Measurements from ENCODE around the gene FHIT.
"Not testable (repeated sequence)": the region's sequence is repeated elsewhere in the genome, so short reads cannot be mapped to it uniquely, and the experiment has no call there.

The FHIT gene

DNA sequence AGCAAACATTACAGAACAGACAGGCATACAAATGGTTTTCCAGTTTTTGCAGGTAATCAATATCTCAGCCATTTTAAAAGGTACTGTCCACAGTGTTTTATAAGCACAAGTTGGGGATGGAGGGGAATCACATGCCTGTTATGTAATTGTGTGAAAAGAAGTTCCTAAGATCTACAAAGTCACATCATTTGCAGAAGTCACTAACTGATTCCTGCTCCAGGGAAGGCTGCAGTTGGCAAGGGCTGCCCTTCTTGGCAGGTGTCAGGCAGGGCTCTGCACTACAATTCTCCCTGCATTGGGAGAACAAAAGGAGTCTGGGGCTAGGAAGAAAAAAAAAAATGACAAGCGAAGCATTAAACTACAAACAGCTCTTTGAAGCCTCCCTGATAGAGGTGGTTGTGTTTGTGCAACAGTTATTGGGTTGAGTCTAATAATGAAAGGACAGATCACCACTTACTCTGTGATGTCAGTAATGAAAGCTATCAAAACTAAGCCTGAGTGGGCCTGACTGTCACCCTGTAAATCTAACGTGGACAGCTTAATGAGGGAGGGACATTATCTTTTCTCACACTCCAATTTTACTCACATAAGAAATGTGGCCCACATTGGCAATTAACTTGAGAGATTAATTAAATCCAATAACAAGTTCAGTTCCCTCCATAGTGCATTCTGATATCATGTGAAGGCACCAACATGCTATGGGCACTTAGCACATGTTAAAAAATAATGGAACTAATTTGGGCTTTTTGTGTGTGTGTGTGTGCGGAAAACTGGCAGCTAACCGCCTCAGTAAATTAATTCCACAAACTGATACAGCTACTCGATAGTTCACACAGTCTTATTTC, 242.9 kb downstream of the FHIT start:
- in situ Hi-C loops (cut with MboI; ENCODE audit: low sequenced_read_pairs), result no loop called here

DNA sequence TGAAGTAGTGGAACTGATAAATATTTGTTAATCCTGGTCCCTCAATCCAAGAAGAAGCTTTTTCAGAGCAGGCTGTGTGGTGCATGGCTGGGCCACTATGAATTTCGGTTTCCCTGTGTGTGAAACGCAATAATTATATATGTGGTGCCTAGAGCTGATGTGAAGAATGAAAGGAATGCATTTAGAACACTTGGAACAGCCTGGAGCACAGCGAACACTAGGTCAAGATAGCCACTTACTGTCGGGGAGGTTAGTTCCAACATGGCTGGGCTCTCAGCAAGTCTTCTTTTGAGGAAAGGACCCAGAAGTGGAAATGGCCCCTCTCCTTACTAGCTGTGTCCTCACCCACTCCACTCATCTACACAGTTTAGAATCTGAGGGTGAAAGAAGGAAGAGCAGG, 245.7 kb downstream of the FHIT start:
- in situ Hi-C loops (cut with MboI; ENCODE audit: low sequenced_read_pairs), result no loop called here

DNA sequence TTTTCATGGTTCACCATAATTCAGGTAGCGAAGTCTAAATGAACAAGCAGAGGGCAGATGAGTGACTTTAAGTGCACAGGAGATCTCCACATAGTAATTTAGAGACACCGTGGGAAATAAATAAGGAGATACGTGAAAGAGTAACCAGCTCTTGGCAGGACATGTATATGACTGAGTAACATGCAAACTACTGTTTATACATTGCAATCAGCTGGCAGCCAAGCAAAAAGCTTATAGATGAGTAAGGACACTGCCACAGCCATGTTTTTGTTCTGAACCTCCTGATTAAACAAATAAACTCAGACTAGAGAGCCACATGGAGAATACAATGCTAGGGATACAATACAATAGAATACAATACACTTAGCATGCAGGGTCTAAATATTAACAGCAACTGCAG, 252.4 kb downstream of the FHIT start:
- in situ Hi-C loops (cut with MboI; ENCODE audit: low sequenced_read_pairs), result no loop called here

DNA sequence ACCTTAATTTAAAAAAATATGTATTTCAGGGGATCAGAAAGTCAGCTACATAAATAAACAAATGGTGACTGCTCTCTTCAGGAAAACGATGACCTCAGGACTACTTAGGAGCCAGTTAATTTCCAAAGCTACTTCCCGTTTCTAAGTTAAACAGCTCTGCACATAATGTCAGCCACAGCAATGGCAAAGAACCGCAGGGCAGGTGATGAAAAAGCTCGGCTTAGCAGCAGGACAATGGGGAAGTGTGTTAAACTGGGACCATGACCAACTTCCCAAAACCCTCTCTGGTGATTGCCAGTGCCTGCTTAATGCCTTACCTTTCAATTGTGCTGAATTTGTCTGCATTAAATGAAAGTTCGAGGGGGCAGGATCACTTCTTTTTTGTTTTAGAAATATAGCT, 258.9 kb downstream of the FHIT start:
- in situ Hi-C loops (cut with MboI; ENCODE audit: low sequenced_read_pairs), result no loop called here

DNA sequence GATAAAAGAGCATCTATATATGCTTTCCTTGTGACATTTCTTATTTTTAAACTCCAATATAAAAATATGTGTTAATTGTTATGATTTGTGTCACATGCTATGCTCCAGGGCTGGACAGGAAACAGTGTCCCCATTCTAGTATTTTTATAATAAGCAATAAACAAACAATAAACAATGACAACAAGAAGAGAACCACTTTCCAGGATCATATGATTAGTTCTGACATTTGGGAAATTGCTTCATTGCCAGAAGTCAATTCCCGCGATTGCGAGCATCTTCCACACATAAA, 260.9 kb downstream of the FHIT start:
- in situ Hi-C loops (cut with MboI; ENCODE audit: low sequenced_read_pairs), result no loop called here

DNA sequence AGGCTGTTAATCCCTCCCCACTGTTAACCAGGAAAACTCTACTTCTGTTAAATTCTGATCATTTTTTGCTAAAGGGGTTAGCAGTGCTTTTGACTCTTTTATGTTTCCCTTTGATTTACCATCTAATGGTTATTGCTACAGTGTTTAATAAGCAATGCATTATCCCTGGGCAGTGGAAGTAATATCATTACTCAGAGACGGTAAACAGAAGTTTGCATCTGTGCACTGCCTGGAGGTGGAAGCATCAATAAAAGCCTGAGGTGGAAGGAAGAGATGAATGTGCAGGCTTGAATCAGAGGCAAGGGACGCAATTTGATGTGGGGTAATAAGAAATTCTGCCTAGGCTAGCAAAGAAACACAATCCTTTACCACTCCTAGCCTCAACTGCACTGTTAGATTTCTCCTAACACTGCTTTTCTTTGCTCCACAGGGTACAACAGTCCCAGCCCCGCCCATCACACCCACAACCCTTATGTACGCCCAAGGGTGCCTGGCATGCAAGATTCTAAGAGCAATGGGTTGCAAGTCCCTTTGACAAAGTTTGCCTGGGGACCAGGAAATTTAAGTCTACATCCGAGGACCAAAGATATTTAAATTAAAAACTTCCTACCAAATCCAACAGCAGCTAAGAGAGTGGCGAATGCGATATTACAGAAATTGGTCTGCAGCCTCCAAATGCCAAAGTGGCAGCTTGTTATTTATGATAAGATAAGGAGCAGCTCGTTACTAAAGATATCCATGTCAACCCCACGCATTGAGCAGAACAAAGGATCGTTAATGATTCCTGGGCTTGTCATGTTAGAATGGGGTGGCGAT, 261.4 kb downstream of the FHIT start:
- in situ Hi-C loops (cut with MboI; ENCODE audit: low sequenced_read_pairs), result no loop called here

DNA sequence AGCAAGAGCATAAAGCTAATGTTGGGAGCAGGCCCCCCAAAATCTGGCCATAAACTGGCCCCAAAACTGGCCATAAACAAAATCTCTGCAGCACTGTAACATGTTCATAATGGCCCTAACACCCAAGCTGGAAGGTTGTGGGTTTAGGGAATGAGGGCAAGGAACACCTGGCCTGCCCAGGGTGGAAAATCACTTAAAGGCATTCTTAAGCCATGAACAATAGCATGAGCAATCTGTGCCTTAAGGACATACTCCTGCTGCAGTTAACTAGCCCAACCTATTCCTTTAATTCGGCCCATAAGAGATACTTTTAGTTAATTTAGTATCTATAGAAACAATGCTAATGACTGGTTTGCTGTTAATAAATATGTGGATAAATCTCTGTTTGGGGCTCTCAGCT, 264.1 kb downstream of the FHIT start:
- in situ Hi-C loops (cut with MboI; ENCODE audit: low sequenced_read_pairs), result not testable (repeated sequence)

DNA sequence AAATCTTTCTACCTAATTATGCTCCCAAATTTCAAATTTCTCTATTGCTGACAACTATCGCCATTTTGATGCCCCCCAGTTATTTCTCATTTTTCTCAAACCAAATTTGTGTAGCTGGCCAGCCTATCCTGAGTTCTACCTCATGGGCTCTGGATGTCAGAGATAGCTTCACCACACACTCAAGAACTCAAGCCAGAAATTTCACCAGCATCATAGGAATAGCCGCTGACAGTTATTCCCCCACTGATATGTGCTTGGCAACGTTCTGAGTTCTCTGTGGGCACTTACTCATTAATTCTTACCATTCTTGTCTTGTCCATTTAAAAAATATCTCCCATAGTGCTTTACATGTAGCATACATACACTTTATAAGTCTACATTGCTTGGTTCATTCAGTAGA, 264.7 kb downstream of the FHIT start:
- in situ Hi-C loops (cut with MboI; ENCODE audit: low sequenced_read_pairs), result no loop called here

DNA sequence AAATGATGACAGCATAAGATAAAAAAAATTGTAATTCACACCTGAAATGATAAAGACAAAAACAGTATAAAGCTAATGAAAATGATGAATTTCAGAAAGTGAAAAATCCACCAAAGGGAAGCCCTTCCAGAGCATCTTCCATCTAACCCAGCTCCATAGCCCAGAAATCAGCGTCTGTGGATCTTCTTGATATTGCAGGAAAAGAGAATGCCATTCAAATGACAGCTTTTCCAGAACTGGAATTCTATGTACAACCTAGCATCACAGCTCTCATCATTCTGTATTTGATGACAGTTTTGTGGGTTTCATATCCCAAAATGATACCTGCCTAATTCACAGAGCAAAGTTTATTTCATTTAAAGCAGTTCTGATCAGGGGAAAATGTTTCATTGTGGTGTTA, 267.3 kb downstream of the FHIT start:
- in situ Hi-C loops (cut with MboI; ENCODE audit: low sequenced_read_pairs), result no loop called here

DNA sequence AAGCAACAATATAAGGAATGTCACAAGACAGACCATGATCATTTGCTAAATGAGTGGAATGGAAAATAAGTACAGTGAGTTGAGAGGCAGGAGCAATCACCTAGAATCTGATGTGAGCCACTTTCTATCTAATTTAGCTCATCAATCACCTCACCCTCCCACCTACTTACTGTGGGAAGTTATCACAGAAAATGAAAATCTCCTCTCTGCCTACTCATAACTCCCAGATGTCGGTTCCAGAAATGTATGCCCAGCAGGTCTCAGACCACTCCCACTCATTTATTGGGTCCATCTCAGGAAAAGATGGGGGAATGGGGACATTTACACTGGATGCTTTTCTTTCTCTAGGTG, 270.9 kb downstream of the FHIT start:
- in situ Hi-C loops (cut with MboI; ENCODE audit: low sequenced_read_pairs), result no loop called here

DNA sequence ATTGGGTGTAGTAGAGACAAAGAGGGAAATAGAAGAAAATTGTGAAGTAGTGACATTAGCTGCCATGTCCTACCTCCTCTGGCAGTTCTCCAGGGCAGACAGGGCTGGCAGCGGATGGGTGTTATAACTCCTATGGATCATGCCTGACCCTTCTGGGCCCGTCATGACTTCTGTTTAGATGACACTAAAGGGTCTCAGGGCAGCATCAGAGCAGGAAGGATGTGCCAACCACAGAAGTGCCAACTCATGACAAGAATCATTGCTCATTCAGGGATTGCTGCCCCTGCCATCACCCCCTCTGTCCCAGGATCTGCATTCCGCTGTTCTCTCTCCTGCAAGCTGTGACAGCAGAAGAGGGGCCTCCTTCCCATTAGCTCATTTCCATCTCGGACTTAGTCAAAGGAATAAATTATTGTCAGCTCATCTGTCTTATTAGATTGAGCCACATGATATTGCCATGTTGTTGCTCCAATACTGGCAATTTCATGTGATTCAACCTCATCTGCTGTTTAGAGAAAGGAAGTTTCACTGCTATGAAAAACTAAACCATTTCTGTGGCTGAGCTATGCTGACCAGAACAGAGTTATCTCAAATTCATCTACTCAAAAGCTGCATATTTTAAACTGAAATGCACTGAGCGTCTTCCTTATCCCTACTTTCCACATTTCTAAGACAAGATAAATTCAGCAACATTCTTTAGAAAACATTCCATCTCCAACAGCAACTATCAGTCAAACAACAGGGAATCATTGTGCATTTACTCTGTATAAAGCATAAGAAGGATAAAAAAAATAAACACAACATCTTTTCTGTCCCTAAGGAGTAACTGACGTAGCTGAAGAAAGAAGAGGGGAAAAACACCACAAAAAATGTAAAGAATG, 271.6 kb downstream of the FHIT start:
- in situ Hi-C loops (cut with MboI; ENCODE audit: low sequenced_read_pairs), result no loop called here

DNA sequence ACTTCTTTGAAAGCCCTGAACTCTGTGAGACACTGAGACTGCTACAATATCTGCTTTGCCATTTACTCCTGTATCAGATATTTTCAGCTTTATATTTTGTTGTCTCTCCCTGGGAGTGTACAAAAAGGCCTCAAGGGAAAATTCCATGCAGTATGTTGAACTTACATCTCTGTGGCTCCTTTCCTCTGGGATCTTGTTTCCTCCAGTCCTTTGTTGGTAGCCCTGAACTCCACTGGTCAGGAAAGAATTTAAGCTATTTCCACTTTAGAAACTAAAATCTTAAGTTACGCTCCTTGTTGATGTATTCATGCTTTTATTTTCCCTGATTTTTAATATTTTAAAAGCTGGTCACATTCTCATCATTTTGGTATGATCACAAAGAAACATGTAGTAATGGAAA, 277.9 kb downstream of the FHIT start:
- in situ Hi-C loops (cut with MboI; ENCODE audit: low sequenced_read_pairs), result no loop called here

DNA sequence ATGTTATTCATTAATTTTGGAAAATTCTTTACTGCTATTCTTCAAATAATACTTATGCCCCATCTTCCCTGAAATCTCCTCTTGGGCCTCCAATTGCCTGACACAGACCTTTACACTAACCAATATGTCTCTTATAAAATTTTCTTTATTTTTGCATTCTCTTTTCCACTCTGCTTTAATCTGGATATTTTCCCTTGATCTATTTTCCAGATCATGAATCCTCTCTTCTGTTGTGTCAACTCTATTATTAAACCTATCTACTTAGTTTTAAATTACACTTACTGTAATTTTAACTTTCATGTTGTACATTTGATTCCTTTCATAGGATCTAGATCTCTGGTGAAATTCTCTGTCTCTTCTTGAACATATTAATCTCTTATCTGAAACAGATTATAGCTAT, 278.7 kb downstream of the FHIT start:
- in situ Hi-C loops (cut with MboI; ENCODE audit: low sequenced_read_pairs), result no loop called here

DNA sequence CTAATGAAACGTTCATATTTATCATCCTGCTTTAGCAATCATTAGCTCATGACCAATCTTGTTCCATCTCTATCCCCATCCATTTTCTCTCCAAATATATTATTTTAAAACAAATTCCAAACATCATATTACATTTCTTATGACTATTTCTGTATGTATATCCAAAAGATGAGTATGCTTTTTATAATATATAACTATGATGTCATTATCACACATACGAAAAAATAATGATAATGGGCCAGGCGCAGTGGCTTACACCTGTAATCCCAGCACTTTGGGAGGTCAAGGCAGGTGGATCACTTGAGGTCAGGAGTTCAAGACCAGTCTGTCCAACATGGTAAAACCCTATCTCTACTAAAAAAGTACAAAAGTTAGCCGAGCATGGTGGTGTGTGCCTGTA, 280.4 kb downstream of the FHIT start:
- in situ Hi-C loops (cut with MboI; ENCODE audit: low sequenced_read_pairs), result no loop called here

DNA sequence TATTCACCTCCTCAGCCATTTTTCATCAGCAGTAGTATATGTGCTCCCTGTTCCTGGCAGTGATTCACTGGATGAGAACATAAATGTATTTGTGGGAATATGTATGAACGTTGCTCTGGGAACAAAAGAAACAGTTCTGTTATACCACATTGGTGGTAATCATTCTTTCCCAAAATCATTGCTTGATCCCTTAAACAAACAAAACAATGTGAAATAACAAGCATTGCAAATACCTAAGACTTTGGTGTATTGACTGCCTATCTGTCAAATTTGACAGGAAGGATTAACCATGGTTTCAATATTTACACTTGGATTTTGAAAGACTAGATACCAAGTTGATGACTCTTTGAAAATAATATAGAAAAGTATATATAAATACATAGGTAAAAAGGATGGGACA, 284.1 kb downstream of the FHIT start:
- in situ Hi-C loops (cut with MboI; ENCODE audit: low sequenced_read_pairs), result no loop called here

DNA sequence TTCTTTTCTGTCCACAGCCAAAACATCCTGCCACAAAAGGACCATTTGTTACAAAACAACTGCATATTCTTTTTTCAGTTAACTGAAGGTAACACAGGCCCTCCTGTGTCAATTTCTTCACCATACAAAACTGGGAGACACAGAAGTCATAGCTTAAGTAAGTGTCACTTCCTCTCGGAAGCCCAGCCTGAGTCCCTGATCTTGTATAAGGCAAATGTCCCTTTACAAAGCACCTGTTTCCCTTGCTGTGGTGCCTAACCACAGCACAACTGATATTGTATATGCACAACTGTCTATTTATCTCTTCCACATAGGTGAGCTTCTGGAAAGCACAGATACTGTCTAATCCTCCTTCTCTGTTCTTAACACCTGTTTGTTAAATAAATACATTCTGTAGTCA, 293.7 kb downstream of the FHIT start:
- in situ Hi-C loops (cut with MboI; ENCODE audit: low sequenced_read_pairs), result no loop called here

DNA sequence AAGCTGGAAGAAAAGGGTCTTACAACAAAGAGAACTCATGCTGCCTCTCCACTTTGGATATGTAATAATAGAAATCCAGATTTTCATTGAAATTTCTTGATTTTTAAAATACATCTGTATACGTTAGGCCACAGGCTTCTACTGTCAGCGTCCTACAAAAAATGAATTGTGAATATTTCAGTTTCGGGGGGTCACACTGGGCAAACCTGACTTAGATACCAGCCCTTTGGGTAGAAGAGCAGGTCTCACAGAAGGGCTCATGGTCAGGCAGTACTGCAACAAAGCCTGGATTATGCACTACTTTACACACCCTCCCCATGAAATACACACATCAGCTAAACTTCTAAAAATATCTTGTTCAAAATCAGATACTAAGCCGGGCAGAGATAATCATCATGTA, 294.5 kb downstream of the FHIT start:
- in situ Hi-C loops (cut with MboI; ENCODE audit: low sequenced_read_pairs), result no loop called here

DNA sequence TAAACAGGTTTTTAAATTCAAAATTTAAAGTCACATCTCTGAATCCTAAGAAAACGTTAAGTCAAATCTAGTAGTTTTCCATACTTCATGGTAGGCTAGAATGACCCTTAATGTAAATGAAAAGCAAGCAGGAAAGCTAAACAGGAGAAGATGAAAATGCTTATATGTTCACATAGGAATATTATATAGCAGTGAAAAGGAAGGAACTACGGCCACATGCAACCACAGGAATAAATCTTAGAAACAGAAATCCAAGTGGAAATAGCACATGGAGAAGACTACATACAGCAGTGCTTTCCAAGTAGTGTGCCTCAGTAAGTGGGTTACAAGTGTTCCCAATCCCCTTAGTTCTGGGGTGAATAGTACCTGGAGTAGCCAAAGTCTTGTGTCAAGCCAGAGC, 296.2 kb downstream of the FHIT start:
- in situ Hi-C loops (cut with MboI; ENCODE audit: low sequenced_read_pairs), result no loop called here

DNA sequence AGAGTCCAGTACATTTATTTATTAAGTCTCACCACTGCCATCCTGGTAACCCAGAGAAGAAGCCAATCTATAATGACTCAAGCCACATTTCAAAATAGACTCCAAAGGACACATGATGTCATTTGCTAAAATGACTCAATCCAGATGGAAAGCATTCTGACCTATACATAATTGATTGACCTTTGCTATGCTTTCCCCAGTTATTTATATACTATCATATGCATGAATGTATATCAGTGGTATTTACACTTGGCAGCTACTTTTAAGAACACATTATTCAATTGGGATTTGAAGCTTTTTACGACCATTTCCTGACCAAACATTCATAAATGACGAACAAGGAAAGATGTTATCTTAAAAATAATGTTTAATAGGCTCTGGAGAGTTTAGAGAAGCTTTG, 297.2 kb downstream of the FHIT start:
- in situ Hi-C loops (cut with MboI; ENCODE audit: low sequenced_read_pairs), result no loop called here

DNA sequence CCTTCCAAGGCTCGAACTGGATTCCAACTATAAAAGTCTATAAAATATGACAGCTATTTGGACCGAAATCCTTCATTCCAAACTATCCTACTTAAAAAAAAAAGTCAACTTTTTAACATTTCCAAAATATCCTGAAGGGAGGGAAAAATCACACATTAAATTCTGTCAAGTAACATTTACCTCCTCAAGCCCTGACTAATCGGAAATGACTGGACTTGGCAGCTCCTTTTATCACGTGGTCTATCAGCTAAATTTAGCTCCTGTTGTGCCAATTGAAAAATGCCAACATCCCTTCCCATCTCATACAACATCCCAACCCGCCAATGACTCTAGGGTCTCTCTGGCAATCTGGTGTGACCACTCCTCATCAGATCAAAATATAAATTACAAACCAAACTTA, 297.9 kb downstream of the FHIT start:
- in situ Hi-C loops (cut with MboI; ENCODE audit: low sequenced_read_pairs), result no loop called here

DNA sequence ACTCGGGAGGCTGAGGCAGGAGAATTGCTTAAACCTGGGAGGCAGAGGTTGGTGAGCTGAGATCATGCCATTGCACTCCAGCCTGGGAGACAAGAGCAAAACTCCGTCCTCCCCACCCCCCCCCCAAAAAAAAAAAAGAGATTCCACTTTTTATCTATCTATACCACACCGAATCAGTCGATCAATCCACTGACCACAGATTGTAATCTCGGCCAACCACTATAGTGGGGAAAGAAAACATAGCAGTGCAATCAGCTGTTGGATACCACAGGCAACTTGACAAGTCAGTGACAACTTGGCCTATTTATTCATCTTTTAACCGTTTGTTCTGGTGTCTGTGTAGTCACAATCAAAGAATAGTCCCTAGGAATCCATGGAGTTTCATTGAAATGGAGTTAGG, 299.2 kb downstream of the FHIT start:
- in situ Hi-C loops (cut with MboI; ENCODE audit: low sequenced_read_pairs), result no loop called here

DNA sequence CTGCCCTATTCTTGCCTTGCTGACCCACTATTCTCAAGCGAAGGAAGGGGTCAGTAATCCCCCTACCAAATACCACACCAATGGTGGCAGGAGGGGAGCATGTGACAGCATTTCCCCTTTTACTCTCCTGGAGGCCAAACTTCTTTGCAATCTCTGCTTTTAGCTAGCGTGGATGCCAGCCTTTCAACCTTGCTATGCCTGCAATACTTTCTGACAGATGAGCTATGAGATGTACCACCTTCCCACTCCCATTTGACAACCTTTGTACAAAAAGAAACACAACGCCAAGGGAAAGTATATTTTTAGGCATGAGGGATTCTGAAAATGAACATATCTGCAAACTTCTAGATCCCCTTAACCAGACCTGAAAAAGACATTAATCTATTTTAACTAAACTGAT, 302.1 kb downstream of the FHIT start:
- in situ Hi-C loops (cut with MboI; ENCODE audit: low sequenced_read_pairs), result no loop called here

All from HL-60/S4 treated with retinoic acid at 250 ng/mL for 4 days and 3 days (cell line).